ENCODE measurements around the gene APOH. TPM values are rescaled to one million over a fixed set of nuclear protein-coding genes. Genes with fewer than 3 reads are reported as not detected.
A peak's percentile ranks its signal among the peaks of the same experiment; 100 is the strongest.

Gene APOH
- polyA plus RNA-seq, 1 donor (not counting 4 experiments of a cell fraction or from before 2014, with no cell fraction given) = not detected

DNA sequence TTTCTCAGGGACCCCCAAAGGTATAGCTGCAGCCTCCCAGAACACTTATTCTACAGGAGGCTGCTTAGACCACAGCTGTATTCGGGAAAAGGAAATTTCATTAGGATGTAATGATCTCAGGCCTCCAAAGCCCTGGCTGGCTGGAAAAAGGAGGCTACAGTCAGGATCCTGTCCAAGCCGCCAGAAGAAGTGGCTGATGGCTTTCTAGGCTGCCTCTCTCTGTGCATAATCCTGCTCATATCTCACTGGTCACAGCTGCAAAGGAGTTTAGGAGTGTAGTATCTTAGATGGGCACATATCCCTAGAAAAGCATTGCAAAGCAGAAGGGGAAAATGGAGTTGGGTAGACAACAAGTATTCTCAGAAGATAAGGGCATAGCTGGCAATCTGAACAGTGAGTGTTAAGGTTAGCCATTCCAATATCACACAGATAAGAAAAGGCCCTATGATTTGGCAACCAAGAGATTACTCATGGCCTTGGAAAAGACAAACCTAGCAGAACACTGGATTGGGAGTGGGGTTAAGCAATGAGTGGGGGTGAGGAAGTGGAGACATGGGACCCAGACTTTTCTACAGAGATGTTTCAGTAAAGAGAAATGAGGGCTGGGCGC, 47.2 kb upstream of the APOH start:
- Histone ChIP-seq H3K9ac (ENCODE audit: control insufficient read depth, extremely low read depth, insufficient read depth, low read length) (no peak overlapping the region), H3K9me1 (ENCODE audit: control insufficient read depth, extremely low read depth, insufficient read depth, low read length) (peaks cover 2% of the 10 kb centered on the region), H3K27ac (ENCODE audit: control insufficient read depth, insufficient read depth, low read length) (no peak overlapping the region), H3K27me3 (ENCODE audit: control insufficient read depth, extremely low read depth, insufficient read depth, low read length) (no peaks in the 10 kb centered on the region), H3K36me3 (ENCODE audit: control insufficient read depth in 2 of 2, extremely low read depth in 1 of 2, insufficient read depth in 2 of 2, low read length in 2 of 2) (no peaks in the 10 kb centered on the region), H2AFZ (ENCODE audit: control insufficient read depth, low read length) (no peak overlapping the region), H3K9me3 (ENCODE audit: control insufficient read depth, low read depth, low read length) (no peaks in the 10 kb centered on the region), H3K4me1 (ENCODE audit: control insufficient read depth, extremely low read depth, insufficient read depth, low read length) (peaks cover 32% of the 10 kb centered on the region), H3K79me2 (ENCODE audit: control insufficient read depth, insufficient read depth, low read length) (no peaks in the 10 kb centered on the region), H3K4me2 (ENCODE audit: control insufficient read depth, extremely low read depth, insufficient read depth, low read depth, low read length) (no peak overlapping the region), H3K4me3 (ENCODE audit: control insufficient read depth in 2 of 3, extremely low read depth in 1 of 3, insufficient read depth in 2 of 3, low read depth in 1 of 3, low read length in 3 of 3) (no peak overlapping the region), H4K20me1 (ENCODE audit: control insufficient read depth, extremely low read depth, insufficient read depth, low read length) (no peaks in the 10 kb centered on the region)
- DNase-seq (ENCODE audit: low read depth, low spot score) (no peak), FAIRE-seq (no peak)
- TF ChIP-seq, protein P1, sequence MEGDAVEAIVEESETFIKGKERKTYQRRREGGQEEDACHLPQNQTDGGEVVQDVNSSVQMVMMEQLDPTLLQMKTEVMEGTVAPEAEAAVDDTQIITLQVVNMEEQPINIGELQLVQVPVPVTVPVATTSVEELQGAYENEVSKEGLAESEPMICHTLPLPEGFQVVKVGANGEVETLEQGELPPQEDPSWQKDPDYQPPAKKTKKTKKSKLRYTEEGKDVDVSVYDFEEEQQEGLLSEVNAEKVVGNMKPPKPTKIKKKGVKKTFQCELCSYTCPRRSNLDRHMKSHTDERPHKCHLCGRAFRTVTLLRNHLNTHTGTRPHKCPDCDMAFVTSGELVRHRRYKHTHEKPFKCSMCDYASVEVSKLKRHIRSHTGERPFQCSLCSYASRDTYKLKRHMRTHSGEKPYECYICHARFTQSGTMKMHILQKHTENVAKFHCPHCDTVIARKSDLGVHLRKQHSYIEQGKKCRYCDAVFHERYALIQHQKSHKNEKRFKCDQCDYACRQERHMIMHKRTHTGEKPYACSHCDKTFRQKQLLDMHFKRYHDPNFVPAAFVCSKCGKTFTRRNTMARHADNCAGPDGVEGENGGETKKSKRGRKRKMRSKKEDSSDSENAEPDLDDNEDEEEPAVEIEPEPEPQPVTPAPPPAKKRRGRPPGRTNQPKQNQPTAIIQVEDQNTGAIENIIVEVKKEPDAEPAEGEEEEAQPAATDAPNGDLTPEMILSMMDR (optimal IDR thresholded peaks at IDR 0.05 in 1 of 3, IDR thresholded peaks at IDR 0.05 in 1 of 3, conservative IDR thresholded peaks at IDR 0.05 in 1 of 3; ENCODE audit: extremely low read depth in 1 of 3, insufficient read depth in 2 of 3, low read length in 3 of 3) = no peak
- no peak for TF ChIP-seq EZH2 (IDR thresholded peaks at IDR 0.05; ENCODE audit: low read length)
- dilution Hi-C loops (cut with MboI; ENCODE audit: extremely low pct_ligation_motif_present, low sequenced_read_pairs) = no loop called here

DNA sequence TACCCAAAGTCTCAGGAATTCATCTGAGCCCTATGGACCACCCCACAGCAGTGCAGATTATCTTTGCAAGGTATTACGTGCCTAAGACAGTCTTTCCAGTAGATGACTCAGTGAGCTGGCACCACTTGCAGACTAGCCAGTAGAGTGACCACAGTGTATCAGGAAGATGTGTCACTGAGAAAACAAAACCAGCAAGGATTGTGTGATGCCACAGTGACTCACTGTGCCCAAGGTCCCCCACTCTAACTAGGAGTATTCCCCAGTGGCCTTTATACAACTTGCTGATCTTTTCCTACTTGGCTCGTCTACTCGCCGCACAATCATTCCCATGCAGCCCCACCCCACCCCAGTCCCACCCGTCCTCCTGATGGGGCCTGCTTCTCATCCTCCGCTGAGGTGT, 46.4 kb upstream of the APOH start:
- Histone ChIP-seq H3K79me2 (ENCODE audit: control insufficient read depth, insufficient read depth, low read length) (no peaks in the 10 kb centered on the region), H3K4me3 (ENCODE audit: control insufficient read depth in 2 of 3, extremely low read depth in 1 of 3, insufficient read depth in 2 of 3, low read depth in 1 of 3, low read length in 3 of 3) (no peak overlapping the region), H3K4me2 (ENCODE audit: control insufficient read depth, extremely low read depth, insufficient read depth, low read depth, low read length) (peak overlapping the region; percentile 41), H3K9ac (ENCODE audit: control insufficient read depth, extremely low read depth, insufficient read depth, low read length) (no peak overlapping the region), H3K9me1 (ENCODE audit: control insufficient read depth, extremely low read depth, insufficient read depth, low read length) (peaks cover 2% of the 10 kb centered on the region), H2AFZ (ENCODE audit: control insufficient read depth, low read length) (no peak overlapping the region), H3K4me1 (ENCODE audit: control insufficient read depth, extremely low read depth, insufficient read depth, low read length) (peaks cover 32% of the 10 kb centered on the region), H3K9me3 (ENCODE audit: control insufficient read depth, low read depth, low read length) (no peaks in the 10 kb centered on the region), H4K20me1 (ENCODE audit: control insufficient read depth, extremely low read depth, insufficient read depth, low read length) (no peaks in the 10 kb centered on the region), H3K36me3 (ENCODE audit: control insufficient read depth in 2 of 2, extremely low read depth in 1 of 2, insufficient read depth in 2 of 2, low read length in 2 of 2) (no peaks in the 10 kb centered on the region), H3K27ac (ENCODE audit: control insufficient read depth, insufficient read depth, low read length) (no peak overlapping the region), H3K27me3 (ENCODE audit: control insufficient read depth, extremely low read depth, insufficient read depth, low read length) (no peaks in the 10 kb centered on the region)
- DNase-seq (ENCODE audit: low read depth, low spot score) (peak; percentile 74), FAIRE-seq (peak; percentile 96)
- TF ChIP-seq EZH2 (IDR thresholded peaks at IDR 0.05; ENCODE audit: low read length) = no peak
- TF ChIP-seq, protein P1 (optimal IDR thresholded peaks at IDR 0.05 in 1 of 3, IDR thresholded peaks at IDR 0.05 in 1 of 3, conservative IDR thresholded peaks at IDR 0.05 in 1 of 3; ENCODE audit: extremely low read depth in 1 of 3, insufficient read depth in 2 of 3, low read length in 3 of 3) = no peak
- dilution Hi-C loops (cut with MboI; ENCODE audit: extremely low pct_ligation_motif_present, low sequenced_read_pairs) = no loop called here

All from keratinocyte (primary cell).